ENCODE measurements around the gene CYP4A22. TPM values are rescaled to one million over a fixed set of nuclear protein-coding genes. Genes with fewer than 3 reads are reported as not detected.

The CYP4A22 gene
- total RNA-seq, 4 donors from 2014 or later: 0.27 TPM; not detected in 3

DNA sequence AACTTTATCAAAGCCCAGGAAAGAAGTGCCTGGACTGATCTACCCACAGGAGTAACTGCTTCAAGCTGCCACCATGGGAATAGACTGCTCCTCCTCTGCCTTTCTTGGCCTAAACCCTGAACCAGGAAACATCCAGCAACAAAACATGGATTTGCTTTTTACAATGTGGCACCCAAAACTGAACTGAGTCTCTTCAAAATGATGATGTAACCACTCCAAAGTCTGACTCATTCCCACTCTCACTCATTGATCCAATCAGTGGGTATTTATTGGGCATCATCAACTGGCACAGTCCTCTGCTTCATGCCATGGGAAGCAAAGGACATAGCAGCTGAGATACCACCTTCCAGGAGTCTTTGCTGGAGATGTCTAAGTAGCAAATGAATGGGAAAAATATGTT, 23.5 kb downstream of the CYP4A22 start:
- Histone ChIP-seq H3K27ac (no peak overlapping the region), H3K27me3 (no peaks in the 10 kb centered on the region), H3K4me3 (no peak overlapping the region), H3K36me3 (no peaks in the 10 kb centered on the region), H3K9me3 (peaks cover 0 to 11% (median 0%) of the 10 kb centered on the region in 3 donors), H3K4me1 (no peaks in the 10 kb centered on the region)
- TF ChIP-seq POLR2AphosphoS5 (IDR thresholded peaks at IDR 0.05): no peak
- no peak for ATAC-seq

DNA sequence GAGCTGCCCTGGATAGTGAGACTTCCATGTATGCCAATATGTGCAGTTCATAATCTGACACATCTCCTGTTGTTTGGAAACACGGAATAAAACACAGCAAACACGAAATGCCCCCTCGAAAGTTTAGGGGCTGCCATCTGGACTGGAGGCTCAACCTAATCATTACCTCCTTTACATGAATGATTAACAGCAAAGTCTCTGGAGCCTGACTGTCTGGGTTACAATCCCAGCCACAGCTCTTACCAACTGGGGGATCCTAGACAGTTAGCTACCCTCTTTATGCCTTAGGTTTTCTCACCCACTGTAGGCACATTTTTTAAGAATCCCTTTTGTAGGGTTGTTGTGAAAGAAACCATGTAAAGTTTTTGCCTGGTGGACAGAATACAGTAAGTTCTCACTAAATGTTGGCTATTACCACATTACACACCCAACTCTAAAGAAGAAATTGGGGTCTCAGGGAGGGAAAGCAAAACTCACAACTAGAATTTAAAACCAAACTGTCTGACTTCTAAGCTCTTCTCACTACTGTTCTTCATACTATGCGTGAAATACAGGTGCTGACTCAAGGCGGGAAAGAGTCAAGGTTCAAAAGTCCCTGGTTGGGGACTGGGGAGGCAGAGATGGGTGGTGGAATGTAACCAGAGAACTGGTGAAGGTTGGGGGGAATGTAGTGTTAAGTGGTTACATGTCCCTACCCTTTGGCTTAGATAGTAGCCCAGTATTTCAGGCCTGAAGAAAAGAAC, 24.2 kb downstream of the CYP4A22 start:
- 64 to 83% methylated on average over 1 to 4 of the region's 5 CpGs for WGBS, 2 donors (ENCODE audit: low coverage in 1 of 2)
- TF ChIP-seq, protein P1, sequence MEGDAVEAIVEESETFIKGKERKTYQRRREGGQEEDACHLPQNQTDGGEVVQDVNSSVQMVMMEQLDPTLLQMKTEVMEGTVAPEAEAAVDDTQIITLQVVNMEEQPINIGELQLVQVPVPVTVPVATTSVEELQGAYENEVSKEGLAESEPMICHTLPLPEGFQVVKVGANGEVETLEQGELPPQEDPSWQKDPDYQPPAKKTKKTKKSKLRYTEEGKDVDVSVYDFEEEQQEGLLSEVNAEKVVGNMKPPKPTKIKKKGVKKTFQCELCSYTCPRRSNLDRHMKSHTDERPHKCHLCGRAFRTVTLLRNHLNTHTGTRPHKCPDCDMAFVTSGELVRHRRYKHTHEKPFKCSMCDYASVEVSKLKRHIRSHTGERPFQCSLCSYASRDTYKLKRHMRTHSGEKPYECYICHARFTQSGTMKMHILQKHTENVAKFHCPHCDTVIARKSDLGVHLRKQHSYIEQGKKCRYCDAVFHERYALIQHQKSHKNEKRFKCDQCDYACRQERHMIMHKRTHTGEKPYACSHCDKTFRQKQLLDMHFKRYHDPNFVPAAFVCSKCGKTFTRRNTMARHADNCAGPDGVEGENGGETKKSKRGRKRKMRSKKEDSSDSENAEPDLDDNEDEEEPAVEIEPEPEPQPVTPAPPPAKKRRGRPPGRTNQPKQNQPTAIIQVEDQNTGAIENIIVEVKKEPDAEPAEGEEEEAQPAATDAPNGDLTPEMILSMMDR (IDR thresholded peaks at IDR 0.05): no peak
- no peak for TF ChIP-seq POLR2AphosphoS5 (IDR thresholded peaks at IDR 0.05)
- Histone ChIP-seq H3K4me1 (no peaks in the 10 kb centered on the region), H3K27me3 (peaks cover 4% of the 10 kb centered on the region), H3K9me3 (peaks cover 0 to 13% (median 0%) of the 10 kb centered on the region in 3 donors), H3K27ac (no peak overlapping the region), H3K36me3 (no peaks in the 10 kb centered on the region), H3K4me3 (no peak overlapping the region)
- no peak for ATAC-seq

DNA sequence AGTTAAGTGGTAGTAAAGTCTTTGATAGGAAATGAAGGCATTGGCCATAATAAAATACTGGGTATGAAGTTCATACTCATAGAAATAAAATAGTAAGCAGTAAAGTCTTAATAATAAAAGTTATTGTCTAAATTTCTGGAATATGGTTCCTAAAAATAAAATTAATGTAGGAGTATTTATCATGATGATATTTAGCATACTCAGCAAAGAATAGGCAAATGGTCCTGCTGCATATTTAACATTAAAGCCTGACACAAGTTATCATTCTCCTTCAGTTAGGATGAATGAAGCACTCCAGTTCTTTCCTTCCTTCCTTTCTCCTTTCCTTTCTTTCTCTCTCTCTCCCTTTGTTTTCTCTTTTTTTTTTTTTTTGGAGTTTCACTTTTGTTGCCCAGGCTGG, 27.3 kb downstream of the CYP4A22 start:
- Histone ChIP-seq H3K36me3 (no peaks in the 10 kb centered on the region), H3K4me1 (no peaks in the 10 kb centered on the region), H3K27me3 (peaks cover 5% of the 10 kb centered on the region), H3K27ac (no peak overlapping the region), H3K4me3 (no peak overlapping the region), H3K9me3 (peaks cover 0 to 8% (median 0%) of the 10 kb centered on the region in 3 donors)
- no peak for TF ChIP-seq POLR2A (IDR thresholded peaks at IDR 0.05)
- TF ChIP-seq, protein P1 (IDR thresholded peaks at IDR 0.05): no peak
- no peak for TF ChIP-seq EP300 (IDR thresholded peaks at IDR 0.05)
- TF ChIP-seq POLR2AphosphoS5 (IDR thresholded peaks at IDR 0.05): no peak
- ATAC-seq: no peak

DNA sequence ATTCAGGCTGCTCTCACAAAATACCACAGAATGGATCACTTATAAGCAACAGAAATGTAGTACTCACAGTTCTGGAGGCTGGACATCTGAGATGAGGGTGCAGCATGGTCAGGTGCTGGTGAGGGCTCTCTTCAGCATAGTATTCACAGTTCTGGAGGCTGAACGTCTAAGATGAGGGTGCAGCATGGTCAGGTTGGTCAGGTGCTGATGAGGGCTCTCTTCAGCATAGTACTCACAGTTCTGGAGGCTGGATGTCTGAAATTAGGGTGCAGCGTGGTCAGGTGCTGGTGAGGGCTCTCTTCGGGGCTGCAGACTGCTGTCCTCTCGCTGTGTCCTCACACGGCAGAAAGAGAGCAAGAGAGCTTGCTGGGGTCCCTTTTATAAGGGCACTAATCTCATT, 35.5 kb downstream of the CYP4A22 start:
- no peak for ATAC-seq
- Histone ChIP-seq H3K9me3 (peaks cover 0 to 12% (median 0%) of the 10 kb centered on the region in 3 donors), H3K27me3 (peaks cover 35% of the 10 kb centered on the region), H3K4me1 (peaks cover 0 to 3% (median 0%) of the 10 kb centered on the region in 3 donors), H3K4me3 (no peak overlapping the region), H3K36me3 (no peaks in the 10 kb centered on the region), H3K27ac (no peak overlapping the region)
- TF ChIP-seq POLR2AphosphoS5 (IDR thresholded peaks at IDR 0.05) (no peak), EP300 (IDR thresholded peaks at IDR 0.05) (no peak), POLR2A (IDR thresholded peaks at IDR 0.05) (no peak)
- TF ChIP-seq, protein P1 (IDR thresholded peaks at IDR 0.05): no peak
- WGBS, 2 donors (ENCODE audit: low coverage in 1 of 2): 82% methylated on average over 2 of the region's 5 CpGs; no CpG with 5 or more reads in 1 of the 2 donors

DNA sequence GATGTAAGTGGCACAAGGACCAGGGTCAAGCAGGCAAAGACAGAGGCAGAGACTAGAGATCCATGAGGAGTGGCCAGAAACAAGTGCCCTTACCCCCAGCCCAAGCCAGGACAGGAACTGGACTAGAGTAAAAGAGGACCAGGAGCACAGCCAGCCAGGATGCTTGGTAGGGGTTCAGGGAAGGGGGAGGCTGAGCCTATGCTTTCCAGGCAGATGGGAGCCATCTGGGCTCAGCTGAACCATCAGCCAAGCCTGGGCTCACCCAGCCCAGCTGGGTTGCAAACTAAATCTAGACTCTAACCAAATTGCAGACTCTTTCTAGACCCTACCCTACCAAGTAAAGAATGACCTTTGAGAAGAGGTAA, 37.4 kb downstream of the CYP4A22 start:
- TF ChIP-seq EP300 (IDR thresholded peaks at IDR 0.05) (no peak), POLR2A (IDR thresholded peaks at IDR 0.05) (no peak), POLR2AphosphoS5 (IDR thresholded peaks at IDR 0.05) (no peak)
- TF ChIP-seq, protein P1 (IDR thresholded peaks at IDR 0.05): no peak
- Histone ChIP-seq H3K9me3 (peaks cover 0 to 12% (median 0%) of the 10 kb centered on the region in 3 donors), H3K27me3 (peaks cover 35% of the 10 kb centered on the region), H3K4me3 (no peak overlapping the region), H3K36me3 (no peaks in the 10 kb centered on the region), H3K27ac (no peak overlapping the region), H3K4me1 (peaks cover 0 to 13% (median 5%) of the 10 kb centered on the region in 3 donors)
- ATAC-seq: no peak

Data from gastroesophageal sphincter (tissue), 4 donors.